Lower leg skin (tissue), 3 donors: Measurements from ENCODE around the gene CDCP1.

Experiments used
- CTCF ChIP-seq, 3 donors: fragments of 450-650 bp; IDR thresholded peaks; one replicate each; pipeline ENCODE4 v1.5.1; 2016; ENCODE audit warnings: antibody characterized with exemption in 3 of 3, mild to moderate bottlenecking in 3 of 3, moderate library complexity in 2 of 3
- POLR2A ChIP-seq, 2 donors: fragments of 450-650 bp; IDR thresholded peaks; one replicate each; pipeline ENCODE4 v1.6.1; 2016 to 2017; ENCODE audit warnings: antibody characterized with exemption in 2 of 2, mild to moderate bottlenecking in 1 of 2, moderate library complexity in 1 of 2

GRCh38 chr3:45100981-45101407 lies 45.2 kb downstream of the CDCP1 start:
- TF ChIP-seq CTCF (IDR thresholded peaks at IDR 0.05) (no peak), POLR2A (IDR thresholded peaks at IDR 0.05) (no peak)
